Measurements from ENCODE around the gene QRSL1. TPM values are rescaled to one million over a fixed set of nuclear protein-coding genes. Genes with fewer than 3 reads are reported as not detected.

The QRSL1 gene
- total and polyA plus RNA-seq, 12 donors = 8.1 to 20.0 (median 14.5) TPM

DNA sequence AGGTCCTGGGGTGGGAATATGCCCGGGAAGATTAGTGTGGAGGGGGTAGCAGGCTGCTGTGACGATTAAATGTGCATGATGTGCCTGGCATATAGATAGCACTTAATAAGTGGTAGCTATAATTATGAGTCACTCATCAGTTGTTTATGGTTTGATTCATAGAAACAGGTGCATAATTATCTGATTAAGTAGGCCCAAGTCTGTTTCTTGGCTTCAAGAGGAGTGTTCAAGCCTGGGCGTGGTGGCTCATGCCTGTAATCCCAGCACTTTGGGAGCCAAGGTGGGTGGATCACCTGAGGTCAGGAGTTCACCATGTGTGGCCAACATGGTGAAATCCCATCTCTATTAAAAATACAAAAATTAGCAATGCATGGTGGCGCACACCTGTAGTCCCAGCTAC lies 74.9 kb downstream of the QRSL1 start:
- no peak for ATAC-seq
- H3K9me3 ChIP-seq = no peaks in the 10 kb centered on the region
- no peak overlapping the region for H3K27ac ChIP-seq
- H3K27me3 ChIP-seq = peaks cover 0 to 23% (median 5%) of the 10 kb centered on the region in 7 donors
- H3K4me3 ChIP-seq = no peak overlapping the region
- no peaks in the 10 kb centered on the region for H3K36me3 ChIP-seq
- 85 to 90% methylated on average over 4 of the region's 4 CpGs for WGBS, 2 donors
- H3K4me1 ChIP-seq = no peaks in the 10 kb centered on the region
- intact Hi-C loops (cut with DNase I) = no loop called here
- no peak for DNase-seq
- TF ChIP-seq, protein P1, sequence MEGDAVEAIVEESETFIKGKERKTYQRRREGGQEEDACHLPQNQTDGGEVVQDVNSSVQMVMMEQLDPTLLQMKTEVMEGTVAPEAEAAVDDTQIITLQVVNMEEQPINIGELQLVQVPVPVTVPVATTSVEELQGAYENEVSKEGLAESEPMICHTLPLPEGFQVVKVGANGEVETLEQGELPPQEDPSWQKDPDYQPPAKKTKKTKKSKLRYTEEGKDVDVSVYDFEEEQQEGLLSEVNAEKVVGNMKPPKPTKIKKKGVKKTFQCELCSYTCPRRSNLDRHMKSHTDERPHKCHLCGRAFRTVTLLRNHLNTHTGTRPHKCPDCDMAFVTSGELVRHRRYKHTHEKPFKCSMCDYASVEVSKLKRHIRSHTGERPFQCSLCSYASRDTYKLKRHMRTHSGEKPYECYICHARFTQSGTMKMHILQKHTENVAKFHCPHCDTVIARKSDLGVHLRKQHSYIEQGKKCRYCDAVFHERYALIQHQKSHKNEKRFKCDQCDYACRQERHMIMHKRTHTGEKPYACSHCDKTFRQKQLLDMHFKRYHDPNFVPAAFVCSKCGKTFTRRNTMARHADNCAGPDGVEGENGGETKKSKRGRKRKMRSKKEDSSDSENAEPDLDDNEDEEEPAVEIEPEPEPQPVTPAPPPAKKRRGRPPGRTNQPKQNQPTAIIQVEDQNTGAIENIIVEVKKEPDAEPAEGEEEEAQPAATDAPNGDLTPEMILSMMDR (IDR thresholded peaks at IDR 0.05) = no peak

DNA sequence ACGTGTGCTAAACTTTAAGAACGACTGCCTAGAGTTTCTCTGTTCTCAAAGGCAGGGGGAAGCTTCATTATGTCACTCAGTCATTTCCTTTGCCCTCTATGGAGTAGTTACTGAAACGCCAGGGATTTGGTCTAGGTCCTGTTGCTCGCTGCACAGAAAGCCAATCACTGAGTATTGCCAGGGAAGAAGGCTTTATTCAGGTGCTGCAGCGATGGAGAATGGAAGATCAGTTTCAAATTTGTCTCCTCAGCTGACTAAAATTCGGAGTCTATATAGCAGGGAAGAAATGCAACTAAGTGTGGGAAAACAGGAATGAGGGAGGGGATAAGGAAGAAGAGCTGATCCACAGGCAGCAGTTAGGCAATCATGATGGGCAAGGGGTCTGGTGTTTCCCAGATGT lies 75.8 kb downstream of the QRSL1 start:
- Histone ChIP-seq H3K36me3 (no peaks in the 10 kb centered on the region), H3K9me3 (no peaks in the 10 kb centered on the region), H3K4me1 (no peaks in the 10 kb centered on the region), H3K4me3 (no peak overlapping the region), H3K27me3 (peaks cover 0 to 23% (median 5%) of the 10 kb centered on the region in 7 donors), H3K27ac (no peak overlapping the region)
- no peak for ATAC-seq
- DNase-seq = no peak
- intact Hi-C loops (cut with DNase I) = no loop called here
- WGBS, 2 donors = 84 to 87% methylated on average over 6 of the region's 6 CpGs
- TF ChIP-seq, protein P1 (IDR thresholded peaks at IDR 0.05) = no peak

DNA sequence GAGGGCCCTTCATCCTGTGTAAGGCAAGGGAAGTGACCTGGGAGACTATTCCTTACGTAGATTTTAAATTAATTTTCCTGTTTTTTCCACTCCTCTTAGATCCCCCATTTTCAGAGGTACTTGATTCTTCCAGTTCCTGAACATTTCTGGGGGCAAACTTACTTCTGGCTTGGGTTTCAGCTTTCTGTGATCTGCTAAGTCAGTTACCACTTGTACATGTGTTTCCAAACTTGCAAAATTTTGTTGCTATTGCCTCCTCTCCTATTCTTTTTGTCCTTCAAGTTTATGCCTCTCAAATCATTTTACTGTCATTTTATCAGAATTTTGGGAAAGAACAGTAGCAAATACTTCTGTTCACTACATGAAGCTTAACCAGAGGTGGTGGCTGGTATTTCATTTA lies 81.2 kb downstream of the QRSL1 start:
- Histone ChIP-seq H3K9me3 (no peaks in the 10 kb centered on the region), H3K4me1 (no peaks in the 10 kb centered on the region), H3K27ac (no peak overlapping the region), H3K4me3 (no peak overlapping the region), H3K36me3 (no peaks in the 10 kb centered on the region), H3K27me3 (peaks cover 0 to 7% (median 3%) of the 10 kb centered on the region in 7 donors)
- ATAC-seq = no peak
- 50 to 54% methylated on average over 1 of the region's 1 CpG for WGBS, 2 donors
- intact Hi-C loops (cut with DNase I) = no loop called here
- DNase-seq = no peak
- TF ChIP-seq, protein P1 (IDR thresholded peaks at IDR 0.05) = no peak

DNA sequence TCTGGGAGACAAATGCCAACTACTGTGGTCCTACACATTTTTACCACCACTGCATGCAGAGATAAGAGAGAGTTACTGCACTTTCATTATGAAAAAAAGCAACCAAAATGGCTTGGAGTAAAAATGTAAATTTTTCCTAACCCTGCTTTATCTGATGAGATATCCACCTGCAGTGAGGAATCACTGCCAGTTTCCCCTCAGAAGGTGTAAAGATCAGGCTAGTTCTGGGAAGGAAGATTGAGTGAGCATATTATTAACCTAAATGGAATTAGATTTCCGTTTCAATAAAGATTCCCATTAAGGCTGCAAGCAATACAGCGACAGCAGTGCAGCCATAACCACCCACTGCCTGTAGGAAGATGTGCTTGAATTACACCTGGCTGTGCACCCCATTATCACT lies 84.9 kb downstream of the QRSL1 start:
- H3K4me1 ChIP-seq = no peaks in the 10 kb centered on the region
- DNase-seq (no peak), ATAC-seq (no peak)
- 79 to 83% methylated on average over 2 of the region's 2 CpGs for WGBS, 2 donors
- H3K27me3 ChIP-seq = peaks cover 0 to 7% (median 3%) of the 10 kb centered on the region in 7 donors
- no peaks in the 10 kb centered on the region for H3K9me3 ChIP-seq
- H3K27ac ChIP-seq = no peak overlapping the region
- TF ChIP-seq, protein P1 (IDR thresholded peaks at IDR 0.05) = no peak
- intact Hi-C loops (cut with DNase I) = no loop called here
- H3K4me3 ChIP-seq = no peak overlapping the region
- no peaks in the 10 kb centered on the region for H3K36me3 ChIP-seq

Measured in heart right ventricle (tissue), 16 donors.